Thyroid gland (tissue), 4 donors: ENCODE data around the gene SSTR5. TPM values are rescaled to one million over a fixed set of nuclear protein-coding genes. Genes with fewer than 3 reads are reported as not detected.

Experiments used
- DNase-seq, 2 donors: peaks; one replicate each; pipeline ENCODE4 v3.0.0-alpha.2; 2019
- H3K27ac ChIP-seq, 3 donors: fragments of 200-600 bp; sonication (generic); 1 replicate in 2 of 3; 2 replicates in 1 of 3; pipeline ENCODE4 v1.5.1; 2016 to 2019; ENCODE audit warnings: mild to moderate bottlenecking in 1 of 3, moderate library complexity in 1 of 3
- H3K27me3 ChIP-seq: fragments of 200-600 bp; sonication (generic); one replicate; pipeline ENCODE4 v1.5.1; 2019
- H3K36me3 ChIP-seq, 2 donors: fragments of 200-600 bp; sonication (generic); one replicate each; pipeline ENCODE4 v1.5.1; 2016 to 2019
- H3K4me1 ChIP-seq, 2 donors: fragments of 200-600 bp; sonication (generic); one replicate each; pipeline ENCODE4 v1.5.1; 2017 to 2019
- H3K4me3 ChIP-seq, 3 donors: fragments of 200-600 bp; sonication (generic); replicated peaks in 1 of 3; 1 replicate in 2 of 3; 2 replicates in 1 of 3; pipeline ENCODE4 v1.5.1; 2016; ENCODE audit warnings: mild to moderate bottlenecking in 1 of 3
- H3K9me3 ChIP-seq: fragments of 200-600 bp; sonication (generic); one replicate; pipeline ENCODE4 v1.5.1; 2017
- CTCF ChIP-seq, 6 experiments: fragments of 200-600 bp in 3 of 6; fragments of 450-650 bp in 3 of 6; sonication (generic) in 3 of 6; IDR thresholded peaks; one replicate each; pipeline ENCODE4 v1.5.1; 2016 to 2019; ENCODE audit warnings: antibody characterized with exemption in 6 of 6, mild to moderate bottlenecking in 2 of 6, inconsistent platforms in 1 of 6, moderate library complexity in 1 of 6
- POLR2A ChIP-seq, 2 donors: fragments of 450-650 bp; IDR thresholded peaks; one replicate each; pipeline ENCODE4 v1.6.1; 2017; ENCODE audit warnings: antibody characterized with exemption in 2 of 2, mild to moderate bottlenecking in 2 of 2, moderate library complexity in 1 of 2
- WGBS, 2 donors: methylation state at CpG; one replicate each; pipeline ENCODE4 v1.1.5; 2017; 5-methylcytosine and 5-hydroxymethylcytosine counted together
- intact Hi-C: fragments of 100-400 bp; cut with DNase I; formaldehyde crosslinking; loops from one replicate; pipeline ENCODE4 v1.15.1; 2023
- total RNA-seq, 4 donors: library from RNA; depleted of rRNA; stranded (reverse); fragments of >200 nt; gene quantifications; one replicate each; pipeline ENCODE4 v1.2.3, GENCODE V29; 2016

Gene SSTR5
- total RNA-seq, 4 donors from 2014 or later = not detected

GRCh38 chr16:1093284-1094123 is 21.0 kb downstream of the SSTR5 start:
- H3K4me1 ChIP-seq = no peaks in the 10 kb centered on the region
- no peaks in the 10 kb centered on the region for H3K9me3 ChIP-seq
- H3K36me3 ChIP-seq = no peaks in the 10 kb centered on the region
- no peak overlapping the region for H3K4me3 ChIP-seq
- TF ChIP-seq CTCF (IDR thresholded peaks at IDR 0.05) = no peak
- no peak for TF ChIP-seq POLR2A (IDR thresholded peaks at IDR 0.05)
- WGBS, 2 donors = 69 to 75% methylated on average over 11 to 46 of the region's 85 CpGs
- peaks cover 5% of the 10 kb centered on the region for H3K27me3 ChIP-seq
- intact Hi-C loops = no loop called here
- H3K27ac ChIP-seq = no peak overlapping the region
- no peak for DNase-seq

GRCh38 chr16:1094124-1094479 is 21.6 kb downstream of the SSTR5 start:
- DNase-seq = no peak
- WGBS, 2 donors = 62 to 77% methylated on average over 11 to 12 of the region's 13 CpGs
- intact Hi-C loops = no loop called here
- Histone ChIP-seq H3K4me1 (no peaks in the 10 kb centered on the region), H3K27me3 (peaks cover 4% of the 10 kb centered on the region), H3K27ac (no peak overlapping the region), H3K9me3 (no peaks in the 10 kb centered on the region), H3K36me3 (no peaks in the 10 kb centered on the region), H3K4me3 (no peak overlapping the region)
- TF ChIP-seq POLR2A (IDR thresholded peaks at IDR 0.05) (no peak), CTCF (IDR thresholded peaks at IDR 0.05) (no peak)

GRCh38 chr16:1094601-1095449 is 22.3 kb downstream of the SSTR5 start:
- Histone ChIP-seq H3K27me3 (no peaks in the 10 kb centered on the region), H3K4me1 (no peaks in the 10 kb centered on the region), H3K36me3 (no peaks in the 10 kb centered on the region), H3K9me3 (no peaks in the 10 kb centered on the region), H3K4me3 (no peak overlapping the region), H3K27ac (no peak overlapping the region)
- no peak for DNase-seq
- WGBS, 2 donors = 51 to 63% methylated on average over 5 to 15 of the region's 29 CpGs
- no peak for TF ChIP-seq POLR2A (IDR thresholded peaks at IDR 0.05)
- intact Hi-C loops = no loop called here

GRCh38 chr16:1095450-1096168 is 23.1 kb downstream of the SSTR5 start:
- intact Hi-C loops = no loop called here
- Histone ChIP-seq H3K27me3 (no peaks in the 10 kb centered on the region), H3K9me3 (no peaks in the 10 kb centered on the region), H3K27ac (no peak overlapping the region), H3K4me1 (no peaks in the 10 kb centered on the region), H3K36me3 (no peaks in the 10 kb centered on the region), H3K4me3 (no peak overlapping the region)
- no peak for DNase-seq
- TF ChIP-seq CTCF (IDR thresholded peaks at IDR 0.05) (no peak), POLR2A (IDR thresholded peaks at IDR 0.05) (no peak)
- 51 to 87% methylated on average over 4 to 8 of the region's 16 CpGs for WGBS, 2 donors
